H1 (cell line): Measurements from ENCODE around the gene EBNA1BP2. TPM values are rescaled to one million over a fixed set of nuclear protein-coding genes. Genes with fewer than 3 reads are reported as not detected.

ENCODE experiments used
- CHD1 ChIP-seq: IDR thresholded peaks from 2 replicates; pipeline ENCODE4 v1.6.1; 2012; ENCODE audit warnings: low read depth, low read length, improper control_type of control experiment
- CREB1 ChIP-seq: IDR thresholded peaks from 2 replicates; pipeline ENCODE4 v1.6.1; 2012; ENCODE audit warnings: inconsistent platforms
- CTCF ChIP-seq, 3 experiments: IDR thresholded peaks; 1 replicate in 2 of 3; 2 replicates in 1 of 3; pipeline versions ENCODE4 v1.5.1 to v1.6.1; 2011; ENCODE audit warnings: low read length in 3 of 3, mild to moderate bottlenecking in 3 of 3, inconsistent platforms in 2 of 3, low read depth in 1 of 3, moderate library complexity in 1 of 3; ENCODE audit not compliant: insufficient read depth in 1 of 3; ENCODE audit errors: control extremely low read depth in 1 of 3
- EZH2 ChIP-seq: fragments of 200-600 bp; sonication (generic); IDR thresholded peaks from 2 replicates; pipeline ENCODE4 v1.7.1; 2012; ENCODE audit warnings: low read depth, mild to moderate bottlenecking, moderate library complexity, low read length, inconsistent platforms; ENCODE audit not compliant: severe bottlenecking
- GTF2F1 ChIP-seq: IDR thresholded peaks from 2 replicates; pipeline ENCODE4 v1.6.1; 2012; ENCODE audit warnings: low read depth, low read length, improper control_type of control experiment, borderline replicate concordance
- SIX5 ChIP-seq: IDR thresholded peaks from 2 replicates; pipeline ENCODE4 v1.6.1; 2011; ENCODE audit warnings: mild to moderate bottlenecking, low read depth, low read length
- SUZ12 ChIP-seq: fragments of 200-600 bp; sonication (generic); IDR thresholded peaks from 2 replicates; pipeline ENCODE4 v1.6.1; 2012; ENCODE audit warnings: mild to moderate bottlenecking, inconsistent platforms, low read length, moderate library complexity, mixed read lengths
- TEAD4 ChIP-seq: IDR thresholded peaks from 2 replicates; pipeline ENCODE4 v1.6.1; 2012; ENCODE audit warnings: low read depth, low read length, inconsistent platforms, mixed read lengths
- ZNF274 ChIP-seq: IDR thresholded peaks from 2 replicates; pipeline ENCODE4 v1.7.0; 2012; ENCODE audit warnings: low read length, borderline replicate concordance; ENCODE audit errors: extremely low read depth
- polyA plus RNA-seq, 7 experiments: library from polyadenylated mRNA; depleted of rRNA in 3 of 7; stranded (reverse) in 5 of 7; unstranded in 2 of 7; fragments of >200 nt in 5 of 7; fragments of 200-250 nt in 2 of 7; gene quantifications; 1 replicate in 5 of 7; 2 replicates in 1 of 7; 4 replicates in 1 of 7; pipeline versions ENCODE4 v1.2.1 to v1.2.3, GENCODE V29; 2011 to 2013; ENCODE audit warnings: missing spikeins in 2 of 7, mixed read lengths in 2 of 7
- total RNA-seq: library from RNA; stranded (reverse); fragmentation: NEBNext Ultra II Directional; extraction: Animal tissue kit (Norgen Biotek cat#: 25700); gene quantifications from 2 replicates; pipeline ENCODE4 v1.2.1, GENCODE V29; 2021
- TF ChIP-seq, protein P1 (sequence below): fragments of 300-600 bp; sonication (generic); IDR thresholded peaks from 2 replicates; pipeline ENCODE4 v1.7.1; 2012; ENCODE audit warnings: low read length, moderate library complexity, mild to moderate bottlenecking, inconsistent platforms; ENCODE audit not compliant: insufficient replicate concordance

The EBNA1BP2 gene
- total and polyA plus RNA-seq, 2 of the 8 experiments (the other 6 are each of a cell fraction or from before 2014, with no cell fraction given): 31.0 to 104 TPM

GRCh38 chr1:43152866-43153265, 19.2 kb downstream of the EBNA1BP2 start (continued):
- TF ChIP-seq, protein P1, sequence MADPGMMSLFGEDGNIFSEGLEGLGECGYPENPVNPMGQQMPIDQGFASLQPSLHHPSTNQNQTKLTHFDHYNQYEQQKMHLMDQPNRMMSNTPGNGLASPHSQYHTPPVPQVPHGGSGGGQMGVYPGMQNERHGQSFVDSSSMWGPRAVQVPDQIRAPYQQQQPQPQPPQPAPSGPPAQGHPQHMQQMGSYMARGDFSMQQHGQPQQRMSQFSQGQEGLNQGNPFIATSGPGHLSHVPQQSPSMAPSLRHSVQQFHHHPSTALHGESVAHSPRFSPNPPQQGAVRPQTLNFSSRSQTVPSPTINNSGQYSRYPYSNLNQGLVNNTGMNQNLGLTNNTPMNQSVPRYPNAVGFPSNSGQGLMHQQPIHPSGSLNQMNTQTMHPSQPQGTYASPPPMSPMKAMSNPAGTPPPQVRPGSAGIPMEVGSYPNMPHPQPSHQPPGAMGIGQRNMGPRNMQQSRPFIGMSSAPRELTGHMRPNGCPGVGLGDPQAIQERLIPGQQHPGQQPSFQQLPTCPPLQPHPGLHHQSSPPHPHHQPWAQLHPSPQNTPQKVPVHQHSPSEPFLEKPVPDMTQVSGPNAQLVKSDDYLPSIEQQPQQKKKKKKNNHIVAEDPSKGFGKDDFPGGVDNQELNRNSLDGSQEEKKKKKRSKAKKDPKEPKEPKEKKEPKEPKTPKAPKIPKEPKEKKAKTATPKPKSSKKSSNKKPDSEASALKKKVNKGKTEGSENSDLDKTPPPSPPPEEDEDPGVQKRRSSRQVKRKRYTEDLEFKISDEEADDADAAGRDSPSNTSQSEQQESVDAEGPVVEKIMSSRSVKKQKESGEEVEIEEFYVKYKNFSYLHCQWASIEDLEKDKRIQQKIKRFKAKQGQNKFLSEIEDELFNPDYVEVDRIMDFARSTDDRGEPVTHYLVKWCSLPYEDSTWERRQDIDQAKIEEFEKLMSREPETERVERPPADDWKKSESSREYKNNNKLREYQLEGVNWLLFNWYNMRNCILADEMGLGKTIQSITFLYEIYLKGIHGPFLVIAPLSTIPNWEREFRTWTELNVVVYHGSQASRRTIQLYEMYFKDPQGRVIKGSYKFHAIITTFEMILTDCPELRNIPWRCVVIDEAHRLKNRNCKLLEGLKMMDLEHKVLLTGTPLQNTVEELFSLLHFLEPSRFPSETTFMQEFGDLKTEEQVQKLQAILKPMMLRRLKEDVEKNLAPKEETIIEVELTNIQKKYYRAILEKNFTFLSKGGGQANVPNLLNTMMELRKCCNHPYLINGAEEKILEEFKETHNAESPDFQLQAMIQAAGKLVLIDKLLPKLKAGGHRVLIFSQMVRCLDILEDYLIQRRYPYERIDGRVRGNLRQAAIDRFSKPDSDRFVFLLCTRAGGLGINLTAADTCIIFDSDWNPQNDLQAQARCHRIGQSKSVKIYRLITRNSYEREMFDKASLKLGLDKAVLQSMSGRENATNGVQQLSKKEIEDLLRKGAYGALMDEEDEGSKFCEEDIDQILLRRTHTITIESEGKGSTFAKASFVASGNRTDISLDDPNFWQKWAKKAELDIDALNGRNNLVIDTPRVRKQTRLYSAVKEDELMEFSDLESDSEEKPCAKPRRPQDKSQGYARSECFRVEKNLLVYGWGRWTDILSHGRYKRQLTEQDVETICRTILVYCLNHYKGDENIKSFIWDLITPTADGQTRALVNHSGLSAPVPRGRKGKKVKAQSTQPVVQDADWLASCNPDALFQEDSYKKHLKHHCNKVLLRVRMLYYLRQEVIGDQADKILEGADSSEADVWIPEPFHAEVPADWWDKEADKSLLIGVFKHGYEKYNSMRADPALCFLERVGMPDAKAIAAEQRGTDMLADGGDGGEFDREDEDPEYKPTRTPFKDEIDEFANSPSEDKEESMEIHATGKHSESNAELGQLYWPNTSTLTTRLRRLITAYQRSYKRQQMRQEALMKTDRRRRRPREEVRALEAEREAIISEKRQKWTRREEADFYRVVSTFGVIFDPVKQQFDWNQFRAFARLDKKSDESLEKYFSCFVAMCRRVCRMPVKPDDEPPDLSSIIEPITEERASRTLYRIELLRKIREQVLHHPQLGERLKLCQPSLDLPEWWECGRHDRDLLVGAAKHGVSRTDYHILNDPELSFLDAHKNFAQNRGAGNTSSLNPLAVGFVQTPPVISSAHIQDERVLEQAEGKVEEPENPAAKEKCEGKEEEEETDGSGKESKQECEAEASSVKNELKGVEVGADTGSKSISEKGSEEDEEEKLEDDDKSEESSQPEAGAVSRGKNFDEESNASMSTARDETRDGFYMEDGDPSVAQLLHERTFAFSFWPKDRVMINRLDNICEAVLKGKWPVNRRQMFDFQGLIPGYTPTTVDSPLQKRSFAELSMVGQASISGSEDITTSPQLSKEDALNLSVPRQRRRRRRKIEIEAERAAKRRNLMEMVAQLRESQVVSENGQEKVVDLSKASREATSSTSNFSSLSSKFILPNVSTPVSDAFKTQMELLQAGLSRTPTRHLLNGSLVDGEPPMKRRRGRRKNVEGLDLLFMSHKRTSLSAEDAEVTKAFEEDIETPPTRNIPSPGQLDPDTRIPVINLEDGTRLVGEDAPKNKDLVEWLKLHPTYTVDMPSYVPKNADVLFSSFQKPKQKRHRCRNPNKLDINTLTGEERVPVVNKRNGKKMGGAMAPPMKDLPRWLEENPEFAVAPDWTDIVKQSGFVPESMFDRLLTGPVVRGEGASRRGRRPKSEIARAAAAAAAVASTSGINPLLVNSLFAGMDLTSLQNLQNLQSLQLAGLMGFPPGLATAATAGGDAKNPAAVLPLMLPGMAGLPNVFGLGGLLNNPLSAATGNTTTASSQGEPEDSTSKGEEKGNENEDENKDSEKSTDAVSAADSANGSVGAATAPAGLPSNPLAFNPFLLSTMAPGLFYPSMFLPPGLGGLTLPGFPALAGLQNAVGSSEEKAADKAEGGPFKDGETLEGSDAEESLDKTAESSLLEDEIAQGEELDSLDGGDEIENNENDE: no peak
- TF ChIP-seq EZH2: no peak
- no peak for TF ChIP-seq CHD1
- no peak for TF ChIP-seq SUZ12
- no peak for TF ChIP-seq CREB1
- no peak for TF ChIP-seq SIX5
- no peak for TF ChIP-seq TEAD4
- no peak for TF ChIP-seq GTF2F1
- no peak for TF ChIP-seq ZNF274
- TF ChIP-seq CTCF (IDR thresholded peaks at IDR 0.05; ENCODE audit: control extremely low read depth in 1 of 3, insufficient read depth in 1 of 3, low read depth in 1 of 3, low read length in 3 of 3): no peak
